NCI-H146 treated with DMSO at 0.1 percent for 48 hours (cell line): ENCODE data around the gene EHBP1.

Experiments
- DNase-seq: peaks from one replicate; lab custom pipeline; 2025; ENCODE audit not compliant: unreplicated experiment; lab: John Stamatoyannopoulos, UW

The EHBP1 gene

DNA sequence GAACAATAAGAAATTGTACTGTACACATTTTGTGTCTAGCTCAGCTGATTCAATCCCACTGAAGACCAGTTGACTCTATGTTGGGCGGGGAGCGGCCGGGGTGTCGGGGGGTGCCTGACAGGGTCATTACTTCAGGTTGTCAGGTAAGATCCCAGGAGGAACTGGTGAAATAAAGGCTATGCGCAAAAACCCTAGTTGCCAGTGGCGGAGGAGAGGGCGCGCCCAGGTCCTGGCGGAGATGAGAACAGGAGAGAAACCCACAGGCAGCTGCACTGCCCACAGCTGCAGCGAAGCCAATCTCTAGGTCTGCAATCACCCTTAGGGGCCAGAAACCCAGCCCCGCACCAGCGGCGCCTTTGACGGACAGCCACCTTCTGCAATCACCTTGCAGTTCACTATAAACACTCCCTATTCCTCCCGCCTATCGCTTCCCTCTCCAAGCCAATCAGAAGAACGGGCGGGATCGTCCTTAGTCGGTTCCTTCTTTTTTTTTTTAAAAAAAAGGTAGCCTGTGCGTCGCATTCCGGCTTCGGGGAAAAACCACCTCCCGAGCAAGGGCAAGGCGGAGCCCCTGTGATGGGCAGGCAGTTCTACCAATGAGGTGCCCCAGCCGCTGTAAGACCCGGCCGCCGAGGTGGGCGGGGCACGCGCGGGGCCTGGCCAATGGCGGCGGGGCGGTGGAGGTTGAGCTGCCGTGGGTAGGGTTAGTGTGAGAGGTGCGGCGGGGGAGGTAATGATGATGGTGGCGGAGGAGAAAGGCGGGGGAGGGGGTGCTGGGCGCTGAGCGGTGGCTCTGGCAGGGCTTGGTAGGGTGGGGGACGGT is at the start of gene EHBP1:
Gene EHBP1 (plus strand): TSS at position 707 of the 823 bp plus-strand sequence. CDS start 1,479 bp downstream, outside the sequence.
- peak; percentile 99 for DNase-seq

DNA sequence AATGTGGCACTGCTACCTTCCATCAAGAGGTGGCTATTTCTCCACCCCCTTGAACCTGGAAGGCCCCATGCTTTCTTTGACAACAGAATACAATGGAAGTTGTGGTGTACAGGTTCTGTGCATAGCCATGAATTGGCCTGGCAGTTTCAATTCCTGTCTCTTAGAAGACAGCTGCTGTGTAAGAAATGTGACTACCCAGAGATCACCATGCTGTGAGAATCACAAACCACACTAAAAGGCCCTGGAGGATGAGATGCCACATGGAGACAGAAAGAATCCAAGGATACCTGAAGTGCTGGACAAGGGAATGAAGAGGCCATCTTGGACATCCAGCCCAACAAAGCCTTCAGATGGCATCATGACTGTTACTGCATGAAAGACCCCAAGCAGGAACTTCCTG is 47.7 kb upstream of the EHBP1 start:
- DNase-seq = no peak

- no peak for DNase-seq
These were observed 46.6 kb upstream of the EHBP1 start for GRCh38 chr2:62658891-62659290.

DNA sequence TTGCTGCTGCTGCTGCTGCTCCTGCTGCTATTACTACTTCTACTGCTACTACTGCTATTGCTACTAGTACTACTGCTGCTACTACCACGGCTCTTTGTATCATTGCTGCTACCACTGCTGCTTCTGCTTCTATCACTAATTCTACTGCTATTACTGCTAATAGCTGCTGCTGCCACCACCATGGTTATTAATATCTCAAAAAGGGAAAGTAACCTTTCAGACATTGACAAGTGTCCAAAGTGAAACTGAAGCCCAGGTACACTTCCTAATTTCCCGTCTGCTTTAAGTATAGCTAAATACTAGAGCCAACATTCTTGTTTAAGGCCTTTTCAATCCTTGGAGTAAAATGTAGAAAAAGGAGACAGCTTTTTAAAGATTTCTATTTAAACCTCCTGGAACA is 45.4 kb upstream of the EHBP1 start:
- DNase-seq = no peak

DNA sequence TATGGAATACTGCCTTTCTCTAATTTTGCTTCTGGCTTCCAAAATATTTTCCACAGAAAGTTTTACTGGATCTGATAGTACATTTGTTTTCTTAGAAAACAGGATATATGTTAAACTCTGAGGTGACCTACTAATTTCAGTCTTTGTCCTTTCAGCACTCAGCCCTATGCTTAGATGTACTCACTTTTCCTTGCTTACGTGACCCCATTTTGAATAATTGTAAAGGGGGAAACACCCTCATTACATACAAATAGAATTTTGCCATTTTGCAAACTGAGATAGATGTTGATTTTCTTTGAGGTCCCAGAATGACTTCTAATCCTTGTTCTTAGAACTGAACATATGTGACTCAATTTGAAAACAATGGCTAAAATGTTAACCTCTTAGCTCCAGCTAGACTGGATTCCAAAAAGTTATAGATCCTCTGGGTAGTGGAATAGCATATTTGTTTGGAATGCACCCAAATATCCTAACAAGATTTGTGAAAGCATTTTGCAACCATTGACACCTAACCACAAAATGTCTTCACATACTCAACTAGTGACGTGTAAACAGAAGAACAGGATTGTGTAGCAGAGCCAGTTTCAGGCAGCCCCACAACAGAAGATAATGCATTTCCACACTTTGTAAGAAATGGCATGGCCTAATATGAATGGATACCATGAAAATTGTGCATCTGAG is 44.8 kb upstream of the EHBP1 start:
- no peak for DNase-seq

GRCh38 chr2:62661263-62661635 is 44.3 kb upstream of the EHBP1 start:
- DNase-seq = no peak

DNA sequence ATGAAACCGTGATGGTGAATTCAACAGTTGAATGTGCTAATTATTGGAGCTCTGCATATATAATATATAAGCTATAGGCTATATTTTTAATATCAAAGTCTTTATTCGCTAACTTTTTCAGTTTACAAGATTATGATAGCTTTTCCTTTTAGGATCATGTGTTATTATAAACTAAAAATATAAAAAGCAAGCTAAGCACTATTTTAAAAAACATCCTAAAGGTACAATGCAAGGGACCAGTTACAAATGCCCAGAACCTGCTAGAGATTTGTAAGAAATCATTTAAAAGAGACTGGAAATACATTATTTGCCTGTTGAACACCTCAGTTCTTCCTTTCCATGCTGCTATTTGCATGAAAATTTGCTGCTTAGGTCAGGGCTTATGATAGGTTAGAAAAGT is 43.4 kb upstream of the EHBP1 start:
- DNase-seq = no peak

- DNase-seq = no peak
These were observed 43.0 kb upstream of the EHBP1 start for GRCh38 chr2:62662554-62662953.

DNA sequence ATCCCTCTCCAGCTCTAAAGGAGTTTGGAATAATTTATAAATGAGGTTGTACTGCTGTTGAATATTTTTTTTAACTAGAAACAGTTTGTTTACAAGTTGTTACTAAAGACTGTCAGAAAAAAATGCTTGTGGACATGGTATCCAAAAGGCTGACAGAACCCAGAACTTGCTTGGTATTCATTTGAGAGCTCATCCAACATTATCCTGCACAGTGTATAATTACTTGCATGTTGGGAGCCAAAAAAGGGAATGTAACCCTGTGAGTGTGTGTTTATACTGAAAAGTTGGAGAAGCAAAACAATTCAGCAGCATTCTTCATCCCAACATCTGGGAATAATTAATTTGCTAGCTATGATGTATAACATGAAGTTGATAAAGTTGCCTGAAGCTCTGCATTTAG is 42.1 kb upstream of the EHBP1 start:
- DNase-seq = no peak

- no peak for DNase-seq
These were observed 41.4 kb upstream of the EHBP1 start for GRCh38 chr2:62663920-62664795.

- DNase-seq = no peak
These were observed 40.1 kb upstream of the EHBP1 start for GRCh38 chr2:62665446-62665845.

- no peak for DNase-seq
These were observed 36.3 kb upstream of the EHBP1 start for GRCh38 chr2:62669180-62669579.

GRCh38 chr2:62672601-62673000 is 32.9 kb upstream of the EHBP1 start:
- DNase-seq = no peak

GRCh38 chr2:62675062-62675461 is 30.5 kb upstream of the EHBP1 start:
- DNase-seq = no peak

DNA sequence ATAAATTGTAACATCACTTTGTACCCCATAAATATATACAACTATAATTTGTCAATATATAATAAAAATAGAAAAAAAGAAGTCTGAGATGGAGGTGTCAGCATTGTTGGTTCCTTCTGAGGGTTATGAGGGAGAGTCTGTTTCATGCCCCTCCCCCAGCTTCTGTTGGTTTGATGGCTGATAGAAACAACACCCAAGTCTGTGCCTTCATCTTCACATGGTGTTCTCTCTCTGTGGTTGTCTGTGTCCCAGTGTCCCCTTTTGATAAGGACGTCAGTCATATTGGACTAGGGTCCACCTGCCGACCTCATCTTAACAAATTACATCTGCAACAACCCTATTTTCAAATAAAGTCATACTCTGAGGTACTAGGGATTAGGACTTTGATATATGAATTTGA is 20.3 kb upstream of the EHBP1 start:
- no peak for DNase-seq

DNA sequence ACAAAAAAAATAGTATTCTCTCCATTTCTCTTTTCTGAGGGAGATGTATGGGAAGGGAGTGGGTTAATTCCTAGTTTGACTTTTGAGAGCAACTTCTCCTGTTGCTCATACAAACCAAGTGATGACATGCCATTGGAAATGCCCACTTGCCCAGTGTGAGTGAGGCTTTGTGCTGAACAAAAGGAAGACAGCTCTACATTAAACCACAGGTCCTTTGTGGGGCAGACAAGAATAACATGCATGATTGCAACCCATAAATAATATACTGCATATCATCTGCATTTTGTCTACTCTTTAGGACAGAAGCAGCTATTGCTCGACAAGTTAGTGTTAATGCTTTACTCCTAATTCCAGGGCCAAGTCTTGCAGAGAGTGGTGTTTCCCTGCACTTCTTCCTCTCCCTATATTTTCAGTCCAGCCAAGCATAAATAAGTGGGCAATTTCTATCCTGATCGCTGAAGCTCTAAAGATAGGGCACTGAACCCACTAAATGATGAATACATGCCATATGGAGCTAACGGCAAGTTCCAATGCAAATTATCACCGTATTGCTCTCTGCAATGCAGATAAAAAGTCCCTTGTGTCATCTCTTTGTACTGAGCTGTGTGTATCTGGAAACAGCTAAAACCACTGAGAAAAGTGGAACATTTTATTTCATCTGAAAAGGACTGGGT is 19.4 kb upstream of the EHBP1 start:
- DNase-seq = no peak

DNA sequence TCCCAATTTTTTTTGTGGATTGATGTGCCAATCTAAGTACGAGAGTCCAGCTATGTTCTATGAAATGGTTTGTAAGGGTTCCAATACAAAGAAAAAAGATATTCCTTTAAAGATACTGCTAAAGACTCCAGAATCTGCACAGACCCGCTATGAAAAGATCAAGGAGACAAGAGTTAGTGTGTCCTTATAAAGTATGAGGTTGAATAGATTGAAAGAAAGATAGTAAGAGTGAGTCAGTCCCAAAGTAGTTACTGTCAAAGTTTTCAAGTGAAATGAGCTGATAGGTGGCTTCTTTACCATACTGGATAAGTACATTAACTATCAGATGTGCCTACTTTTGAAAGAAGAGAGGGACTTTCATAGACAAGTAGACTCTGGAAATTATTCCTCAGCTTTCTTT is 17.9 kb upstream of the EHBP1 start:
- no peak for DNase-seq

GRCh38 chr2:62688771-62689170 is 16.7 kb upstream of the EHBP1 start:
- no peak for DNase-seq

DNA sequence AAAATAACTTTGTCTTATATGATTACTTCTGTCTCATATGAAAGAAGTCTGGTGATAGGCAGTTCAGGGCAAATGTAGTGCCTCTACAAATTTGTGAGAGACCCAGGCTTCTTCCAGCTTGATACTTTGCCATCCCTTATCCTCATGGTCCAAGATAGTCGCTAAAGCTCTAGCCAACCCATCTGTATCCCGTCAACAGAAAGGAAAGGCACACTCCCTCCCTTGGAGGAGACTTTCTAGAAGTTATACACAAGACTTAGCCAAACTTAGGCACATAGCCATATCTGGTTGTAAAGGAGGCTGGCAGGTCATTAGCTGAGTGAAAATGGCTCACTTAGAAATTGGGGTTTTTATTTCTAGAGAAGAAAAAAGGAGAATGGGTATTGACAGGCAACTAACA is 14.3 kb upstream of the EHBP1 start:
- DNase-seq = no peak

- no peak for DNase-seq
These were observed 13.3 kb upstream of the EHBP1 start for GRCh38 chr2:62692225-62692624.

DNA sequence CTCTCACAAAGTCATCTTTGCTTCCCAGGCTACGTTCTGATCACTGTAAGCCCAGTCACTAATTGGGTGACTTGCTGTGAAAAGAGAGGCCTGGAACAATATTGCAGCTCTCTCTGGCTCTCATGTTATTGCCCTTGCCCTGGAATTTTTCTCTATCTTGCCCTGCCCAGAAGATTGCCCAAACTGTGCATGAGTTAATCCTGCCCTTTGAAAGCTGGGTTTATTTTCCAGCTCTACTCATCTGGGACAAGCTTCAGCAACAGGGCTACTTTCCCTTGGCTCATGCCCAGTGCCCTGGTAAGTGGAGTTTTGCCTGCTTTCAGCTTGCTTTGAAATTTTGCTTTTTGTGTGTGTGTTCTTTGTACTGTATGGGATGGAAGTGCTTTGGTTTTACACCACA is 6.9 kb upstream of the EHBP1 start:
- DNase-seq = no peak
